Measurements from ENCODE around the gene SLC19A1. TPM values are rescaled to one million over a fixed set of nuclear protein-coding genes. Genes with fewer than 3 reads are reported as not detected.
A peak's percentile ranks its signal among the peaks of the same experiment; 100 is the strongest.

SLC19A1 gene
- total RNA-seq, 1 donor from 2014 or later: 36.8 TPM

GRCh38 chr21:45524756-45525152 is 17.5 kb downstream of the SLC19A1 start:
- Mint-ChIP-seq H3K27me3 (ENCODE audit: low read depth) (no peaks in the 10 kb centered on the region), H3K27ac (no peak overlapping the region), H3K36me3 (peaks cover 48% of the 10 kb centered on the region), H3K9me3 (peaks cover 31% of the 10 kb centered on the region), H3K4me3 (no peak overlapping the region), H3K4me1 (peaks cover 4% of the 10 kb centered on the region)
- TF ChIP-seq, protein P1, sequence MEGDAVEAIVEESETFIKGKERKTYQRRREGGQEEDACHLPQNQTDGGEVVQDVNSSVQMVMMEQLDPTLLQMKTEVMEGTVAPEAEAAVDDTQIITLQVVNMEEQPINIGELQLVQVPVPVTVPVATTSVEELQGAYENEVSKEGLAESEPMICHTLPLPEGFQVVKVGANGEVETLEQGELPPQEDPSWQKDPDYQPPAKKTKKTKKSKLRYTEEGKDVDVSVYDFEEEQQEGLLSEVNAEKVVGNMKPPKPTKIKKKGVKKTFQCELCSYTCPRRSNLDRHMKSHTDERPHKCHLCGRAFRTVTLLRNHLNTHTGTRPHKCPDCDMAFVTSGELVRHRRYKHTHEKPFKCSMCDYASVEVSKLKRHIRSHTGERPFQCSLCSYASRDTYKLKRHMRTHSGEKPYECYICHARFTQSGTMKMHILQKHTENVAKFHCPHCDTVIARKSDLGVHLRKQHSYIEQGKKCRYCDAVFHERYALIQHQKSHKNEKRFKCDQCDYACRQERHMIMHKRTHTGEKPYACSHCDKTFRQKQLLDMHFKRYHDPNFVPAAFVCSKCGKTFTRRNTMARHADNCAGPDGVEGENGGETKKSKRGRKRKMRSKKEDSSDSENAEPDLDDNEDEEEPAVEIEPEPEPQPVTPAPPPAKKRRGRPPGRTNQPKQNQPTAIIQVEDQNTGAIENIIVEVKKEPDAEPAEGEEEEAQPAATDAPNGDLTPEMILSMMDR (IDR thresholded peaks at IDR 0.05; ENCODE audit: unreplicated experiment): no peak
- peak in 1 of 2 experiments; percentile 11 for DNase-seq (ENCODE audit: low spot score in 2 of 2, unreplicated experiment in 2 of 2)

- peak in 1 of 2 experiments; percentile 15 for DNase-seq (ENCODE audit: low spot score in 2 of 2, unreplicated experiment in 2 of 2)
- H3K9me3 Mint-ChIP-seq: peaks cover 43% of the 10 kb centered on the region
- peaks cover 59% of the 10 kb centered on the region for H3K36me3 Mint-ChIP-seq
- H3K4me1 Mint-ChIP-seq: peaks cover 4% of the 10 kb centered on the region
- no peak overlapping the region for H3K27ac Mint-ChIP-seq
- TF ChIP-seq, protein P1 (IDR thresholded peaks at IDR 0.05; ENCODE audit: unreplicated experiment): no peak
- H3K4me3 Mint-ChIP-seq: no peak overlapping the region
- no peaks in the 10 kb centered on the region for H3K27me3 Mint-ChIP-seq (ENCODE audit: low read depth)
Measured at GRCh38 chr21:45523411-45524101, 18.7 kb downstream of the SLC19A1 start.

GRCh38 chr21:45522986-45523385 is 19.3 kb downstream of the SLC19A1 start:
- Mint-ChIP-seq H3K9me3 (peaks cover 48% of the 10 kb centered on the region), H3K27me3 (ENCODE audit: low read depth) (no peaks in the 10 kb centered on the region), H3K4me3 (no peak overlapping the region), H3K4me1 (peaks cover 4% of the 10 kb centered on the region), H3K27ac (no peak overlapping the region), H3K36me3 (peaks cover 61% of the 10 kb centered on the region)
- no peak for DNase-seq (ENCODE audit: low spot score in 2 of 2, unreplicated experiment in 2 of 2)
- TF ChIP-seq, protein P1 (IDR thresholded peaks at IDR 0.05; ENCODE audit: unreplicated experiment): no peak

GRCh38 chr21:45522381-45522780 is 19.9 kb downstream of the SLC19A1 start:
- H3K4me3 Mint-ChIP-seq: no peak overlapping the region
- DNase-seq (ENCODE audit: low spot score in 2 of 2, unreplicated experiment in 2 of 2): no peak
- H3K9me3 Mint-ChIP-seq: peaks cover 51% of the 10 kb centered on the region

DNA sequence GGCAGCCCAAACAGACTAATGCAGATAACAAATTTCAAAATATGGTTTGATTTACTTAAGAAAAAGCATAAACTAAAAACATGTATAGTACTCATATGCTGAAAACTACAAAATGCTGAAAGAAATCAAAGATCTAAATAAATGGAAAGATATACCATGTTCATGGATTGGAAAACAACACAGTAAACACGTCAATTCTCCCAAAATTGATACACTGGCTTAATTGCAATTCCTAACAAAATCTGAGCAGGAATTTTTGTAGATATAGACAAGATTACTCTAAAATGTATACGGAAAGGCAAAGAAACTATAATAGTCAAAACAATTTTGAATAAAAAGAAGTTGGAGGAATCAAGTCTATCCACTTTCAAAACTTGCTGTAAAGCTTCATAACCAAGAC is 21.0 kb downstream of the SLC19A1 start:
- no peak for DNase-seq (ENCODE audit: low spot score in 2 of 2, unreplicated experiment in 2 of 2)
- peaks cover 61% of the 10 kb centered on the region for H3K36me3 Mint-ChIP-seq
- TF ChIP-seq, protein P1 (IDR thresholded peaks at IDR 0.05; ENCODE audit: unreplicated experiment): no peak

More at GRCh38 chr21:45522381-45522780, 19.9 kb downstream of the SLC19A1 start:
- Mint-ChIP-seq H3K36me3 (peaks cover 62% of the 10 kb centered on the region), H3K4me1 (peaks cover 4% of the 10 kb centered on the region), H3K27ac (no peak overlapping the region), H3K27me3 (ENCODE audit: low read depth) (no peaks in the 10 kb centered on the region)
- TF ChIP-seq, protein P1 (IDR thresholded peaks at IDR 0.05; ENCODE audit: unreplicated experiment): no peak

More for the DNA sequence above, 21.0 kb downstream of the SLC19A1 start:
- no peak overlapping the region for H3K4me3 Mint-ChIP-seq
- peaks cover 51% of the 10 kb centered on the region for H3K9me3 Mint-ChIP-seq
- no peaks in the 10 kb centered on the region for H3K4me1 Mint-ChIP-seq
- H3K27me3 Mint-ChIP-seq (ENCODE audit: low read depth): no peaks in the 10 kb centered on the region
- H3K27ac Mint-ChIP-seq: no peak overlapping the region
